GM20000 (cell line): ENCODE data around the gene UBTD1.
"Not testable (repeated sequence)": the region's sequence is repeated elsewhere in the genome, so short reads cannot be mapped to it uniquely, and the experiment has no call there.

ENCODE experiments used
- DNase-seq: peaks from one replicate; pipeline ENCODE4 v3.0.0; 2012; ENCODE audit warnings: low spot score
- CTCF ChIP-seq: IDR thresholded peaks from 2 replicates; pipeline ENCODE4 v1.5.1; 2012; ENCODE audit warnings: mild to moderate bottlenecking, control low read depth; ENCODE audit errors: extremely low read depth, missing control alignments

Gene UBTD1

GRCh38 chr10:97525086-97525485 lies 26.4 kb downstream of the UBTD1 start:
- DNase-seq: no peak
- TF ChIP-seq CTCF: no peak

GRCh38 chr10:97525683-97526110 lies 27.0 kb downstream of the UBTD1 start:
- no peak for TF ChIP-seq CTCF

GRCh38 chr10:97528876-97529275 lies 30.2 kb downstream of the UBTD1 start:
- not testable (repeated sequence) for DNase-seq

More at GRCh38 chr10:97525683-97526110, 27.0 kb downstream of the UBTD1 start:
- DNase-seq: no peak

- TF ChIP-seq CTCF: no peak
- DNase-seq: no peak
Measured at GRCh38 chr10:97529685-97530465, 31.2 kb downstream of the UBTD1 start.

GRCh38 chr10:97531401-97531986 lies 32.8 kb downstream of the UBTD1 start:
- TF ChIP-seq CTCF: no peak
- DNase-seq: no peak

- no peak for DNase-seq
- no peak for TF ChIP-seq CTCF
Measured at GRCh38 chr10:97532935-97533671, 34.4 kb downstream of the UBTD1 start.

GRCh38 chr10:97533888-97534287 lies 35.2 kb downstream of the UBTD1 start:
- no peak for DNase-seq
- TF ChIP-seq CTCF: no peak
